HepG2 (cell line): ENCODE results near the gene C9. TPM values are rescaled to one million over a fixed set of nuclear protein-coding genes. Genes with fewer than 3 reads are reported as not detected.

Experiments
- ATAC-seq: fragments of 200-7000 bp; cut with Tn5 transposase; 3 replicates; pipeline ENCODE4 v1.9.1; 2020; ENCODE audit warnings: mild to moderate bottlenecking, moderate library complexity
- BruUV-seq: library from RNA; stranded (reverse); fragments of 400-500 nt; replicated peaks from 2 replicates; lab custom pipeline; 2021; lab: Mats Ljungman, UMichigan
- CTCF ChIA-PET: fragments of 300-600 bp; formaldehyde crosslinking; extraction: SDS; loops from one replicate; lab custom pipeline; 2021; ENCODE audit warnings: low total read pairs, inconsistent platforms, low intra/inter-chr PET ratio; lab: Yijun Ruan, JAX
- POLR2A ChIA-PET: fragments of 350-600 bp; sonication (Branson Sonifier 250); formaldehyde crosslinking; loops from one replicate; lab custom pipeline; 2020; ENCODE audit warnings: antibody characterized with exemption, inconsistent platforms; lab: Yijun Ruan, JAX
- DNase-seq: peaks from one replicate; pipeline ENCODE4 v3.0.0-alpha.2; 2015; ENCODE audit warnings: low spot score
- FAIRE-seq: peaks from 3 replicates; lab custom pipeline; 2011; peaks lifted over from hg19 to GRCh38; lab: Jason Lieb, UNC
- H2AFZ ChIP-seq: one replicate; pipeline ENCODE4 v1.6.1; 2011; ENCODE audit warnings: low read length, inconsistent platforms
- H3K27ac ChIP-seq: fragments of 300-600 bp; 3 replicates; pipeline ENCODE4 v1.8.0; 2011; ENCODE audit warnings: mixed run types, mild to moderate bottlenecking, mixed read lengths, low read length, inconsistent platforms; ENCODE audit not compliant: insufficient read depth; ENCODE audit errors: extremely low read length
- H3K27me3 ChIP-seq, 2 experiments: fragments of 200-600 bp in 1 of 2; 2 replicates in 1 of 2; 3 replicates in 1 of 2; pipeline versions ENCODE4 v1.6.0 to v1.8.0; 2011; ENCODE audit warnings: low read length in 2 of 2, mild to moderate bottlenecking in 2 of 2, moderate library complexity in 2 of 2, inconsistent platforms in 1 of 2; ENCODE audit not compliant: insufficient read depth in 2 of 2, control insufficient read depth in 1 of 2
- H3K36me3 ChIP-seq, 2 experiments: fragments of 200-600 bp in 1 of 2; replicated peaks in 1 of 2; 2 replicates in 1 of 2; 3 replicates in 1 of 2; pipeline versions ENCODE4 v1.5.1 to v1.8.0; 2011; ENCODE audit warnings: low read length in 2 of 2, inconsistent platforms in 1 of 2; ENCODE audit not compliant: insufficient read depth in 2 of 2, control insufficient read depth in 1 of 2
- H3K4me1 ChIP-seq: 2 replicates; pipeline ENCODE4 v1.5.1; 2012; ENCODE audit warnings: low read length, inconsistent platforms; ENCODE audit not compliant: insufficient read depth
- H3K4me2 ChIP-seq: 2 replicates; pipeline ENCODE4 v1.6.0; 2011; ENCODE audit warnings: low read depth, low read length, inconsistent platforms
- H3K4me3 ChIP-seq, 3 experiments: fragments of 200-600 bp in 1 of 3; sonication (generic), shearing (Covaris generic) in 1 of 3; replicated peaks in 1 of 3; 2 replicates each; pipeline ENCODE4 v1.5.1; 2011 to 2016; ENCODE audit warnings: low read length in 3 of 3, inconsistent platforms in 2 of 3, low read depth in 2 of 3, mild to moderate bottlenecking in 2 of 3, control low read depth in 1 of 3, mixed read lengths in 1 of 3; ENCODE audit not compliant: insufficient read depth in 1 of 3
- H3K79me2 ChIP-seq: one replicate; pipeline ENCODE4 v1.6.1; 2011; ENCODE audit warnings: low read length, inconsistent platforms; ENCODE audit not compliant: insufficient read depth
- H3K9ac ChIP-seq: 2 replicates; pipeline ENCODE4 v1.6.0; 2011; ENCODE audit warnings: mild to moderate bottlenecking, low read depth, low read length, inconsistent platforms; ENCODE audit not compliant: insufficient read depth
- H3K9me3 ChIP-seq: 2 replicates; pipeline ENCODE4 v1.5.1; 2012; ENCODE audit warnings: mild to moderate bottlenecking, low read length
- H4K20me1 ChIP-seq: 2 replicates; pipeline ENCODE4 v1.6.0; 2011; ENCODE audit warnings: inconsistent platforms, mild to moderate bottlenecking, low read length, moderate library complexity; ENCODE audit not compliant: insufficient read depth
- AKNA ChIP-seq: sonication (generic); formaldehyde crosslinking; IDR thresholded peaks from 2 replicates; pipeline ENCODE4 v1.4.0; 2020; ENCODE audit warnings: missing genetic modification reagents, borderline replicate concordance
- ARID5B ChIP-seq: IDR thresholded peaks from 2 replicates; pipeline ENCODE4 v1.4.0; 2020; ENCODE audit warnings: mild to moderate bottlenecking, missing genetic modification reagents
- NR0B2 ChIP-seq: sonication (generic); formaldehyde crosslinking; IDR thresholded peaks from 2 replicates; pipeline ENCODE4 v1.4.0; 2020; ENCODE audit warnings: mild to moderate bottlenecking, missing genetic modification reagents
- NR1H2 ChIP-seq: sonication (generic); formaldehyde crosslinking; IDR thresholded peaks from 2 replicates; pipeline ENCODE4 v1.8.1; 2022; ENCODE audit warnings: low read depth, missing genetic modification reagents, borderline replicate concordance
- POGZ ChIP-seq: sonication (generic); formaldehyde crosslinking; IDR thresholded peaks from 2 replicates; pipeline ENCODE4 v1.4.0; 2020; ENCODE audit warnings: mild to moderate bottlenecking, missing genetic modification reagents
- RXRA ChIP-seq: sonication (generic); formaldehyde crosslinking; IDR thresholded peaks from 2 replicates; pipeline ENCODE4 v1.5.1; 2020; ENCODE audit warnings: missing genetic modification reagents
- SAP130 ChIP-seq: IDR thresholded peaks from 2 replicates; pipeline ENCODE4 v1.6.1; 2016; ENCODE audit warnings: low read depth
- SOX13 ChIP-seq, 3 experiments: fragments of 450-650 bp in 1 of 3; sonication (generic) in 1 of 3; formaldehyde crosslinking in 1 of 3; IDR thresholded peaks in 2 of 3; conservative IDR thresholded peaks in 1 of 3; 2 replicates each; pipeline versions ENCODE4 v1.5.0 to v1.6.1; 2016 to 2020; ENCODE audit warnings: antibody characterized with exemption in 1 of 3, mild to moderate bottlenecking in 1 of 3, missing compliant biosample characterization in 1 of 3, missing genetic modification reagents in 1 of 3, moderate library complexity in 1 of 3
- SOX5 ChIP-seq: IDR thresholded peaks from 2 replicates; pipeline ENCODE4 v1.6.1; 2016; ENCODE audit warnings: borderline replicate concordance
- THAP11 ChIP-seq: IDR thresholded peaks from 2 replicates; pipeline ENCODE4 v1.6.1; 2016; ENCODE audit warnings: missing biosample characterization, missing genetic modification reagents
- ZMYM4 ChIP-seq: sonication (generic); formaldehyde crosslinking; IDR thresholded peaks from 2 replicates; pipeline ENCODE4 v1.8.1; 2023; ENCODE audit warnings: mild to moderate bottlenecking, missing genetic modification reagents
- ZNF670 ChIP-seq: sonication (generic); formaldehyde crosslinking; IDR thresholded peaks from 2 replicates; pipeline ENCODE4 v1.8.0; 2022; ENCODE audit warnings: mild to moderate bottlenecking, missing genetic modification reagents, borderline replicate concordance
- ZNF790 ChIP-seq: sonication (generic); formaldehyde crosslinking; IDR thresholded peaks from 2 replicates; pipeline ENCODE4 v1.8.0; 2022; ENCODE audit warnings: missing genetic modification reagents, mild to moderate bottlenecking, borderline replicate concordance
- WGBS: methylation state at CpG from one replicate; pipeline ENCODE4 v1.1.6; 2017; ENCODE audit warnings: low lambda C conversion rate; 5-methylcytosine and 5-hydroxymethylcytosine counted together
- in situ Hi-C: cut with HindIII; loops from 2 replicates; pipeline ENCODE4 v1.10.0; 2017; ENCODE audit warnings: low pct_unique_long_range_greater_than_20kb; ENCODE audit not compliant: extremely low pct_ligation_motif_present
- intact Hi-C: fragments of 100-400 bp; cut with micrococcal nuclease; formaldehyde crosslinking; loops from one replicate; pipeline ENCODE4 v1.10.0; 2022; ENCODE audit not compliant: unreplicated experiment
- polyA plus RNA-seq, 8 experiments: library from polyadenylated mRNA; depleted of rRNA in 3 of 8; stranded (reverse) in 7 of 8; unstranded in 1 of 8; fragments of >200 nt; fragmentation: Illumina TruSeq in 4 of 8; extraction: Trizol in 4 of 8; gene quantifications; 2 replicates each; pipeline versions ENCODE4 v1.2.1 to v1.2.3, GENCODE V29; 2011 to 2016; ENCODE audit warnings: low read depth in 4 of 8, missing spikeins in 1 of 8, mixed read lengths in 1 of 8; ENCODE audit not compliant: insufficient read depth in 1 of 8
- total RNA-seq, 5 experiments: library from RNA; depleted of rRNA; stranded (reverse); fragments of >200 nt; fragmentation: Illumina TruSeq; extraction: Trizol; gene quantifications; 2 replicates each; pipeline ENCODE4 v1.2.3, GENCODE V29; 2016; ENCODE audit warnings: low read depth in 1 of 5

Gene C9
- total and polyA plus RNA-seq, 2 of the 13 experiments (the other 11 are each of a cell fraction or from before 2014, with no cell fraction given): not detected

- peak overlapping the region; percentile 53 for H3K4me2 ChIP-seq
- H3K4me1 ChIP-seq: peaks cover 65% of the 10 kb centered on the region
- FAIRE-seq (peak; percentile 72), ATAC-seq (peak; percentile 97), DNase-seq (peak; percentile 71)
- H2AFZ ChIP-seq: no peak overlapping the region
- CTCF ChIA-PET: no interaction called here
- H3K9ac ChIP-seq: no peak overlapping the region
- no peaks in the 10 kb centered on the region for H3K27me3 ChIP-seq
- H3K9me3 ChIP-seq: no peaks in the 10 kb centered on the region
- no peaks in the 10 kb centered on the region for H4K20me1 ChIP-seq
- no TSS peak for BruUV-seq
- intact Hi-C loops (loop anchor here (1.0 kb wide), 1 partner anchor 11 kb away; the partner anchor contains the start of gene DAB2), in situ Hi-C loops (no loop called here)
- H3K27ac ChIP-seq: peak overlapping the region; percentile 45
- peaks cover 0 to 2% of the 10 kb centered on the region in 2 experiments; a peak in 1 of 5 replicates for H3K36me3 ChIP-seq
- 32% methylated on average over 5 of the region's 5 CpGs for WGBS
- H3K79me2 ChIP-seq: peaks cover 8% of the 10 kb centered on the region
- peak overlapping the region in 1 of 3 experiments; percentile 20; a peak in 1 of 6 replicates for H3K4me3 ChIP-seq
- POLR2A ChIA-PET: interaction anchor here (1.0 to 3.0 kb wide), 3 partner anchors 11 to 15 kb away, joined by 4 to 22 read pairs (median 10); partner anchors contain the start of gene DAB2
- TF ChIP-seq ZNF670 (CRISPR knock-in tag): no peak
- no peak for TF ChIP-seq RXRA (CRISPR knock-in tag)
- TF ChIP-seq ZNF790 (CRISPR knock-in tag): no peak
- no peak for TF ChIP-seq NR1H2
- 0 out of 2 replicates have a peak, but pooled peaks have one; percentile 22 for TF ChIP-seq POGZ (CRISPR knock-in tag)
- no peak for TF ChIP-seq SAP130 (CRISPR knock-in tag)
- TF ChIP-seq THAP11 (CRISPR knock-in tag): no peak
- peak; percentile 67; the same call in 1 of the 2 replicates for TF ChIP-seq ARID5B (CRISPR knock-in tag)
- TF ChIP-seq NR0B2 (CRISPR knock-in tag): no peak
- peak; percentile 62; the same call in 1 of the 2 replicates for TF ChIP-seq SOX13 (IDR thresholded peaks at IDR 0.05)
- TF ChIP-seq SOX13 (CRISPR knock-in tag; conservative IDR thresholded peaks at IDR 0.05 in 1 of 2, IDR thresholded peaks at IDR 0.05 in 1 of 2): peak in 1 of 2 experiments; percentile 84; a peak in 2 of 4 replicates
- no peak for TF ChIP-seq AKNA (CRISPR knock-in tag)
- peak; percentile 53; the same call in 1 of the 2 replicates for TF ChIP-seq SOX5
- TF ChIP-seq ZMYM4 (CRISPR knock-in tag): 0 out of 2 replicates have a peak, but pooled peaks have one; percentile 16
Measured at GRCh38 chr5:39412721-39413394, 48.6 kb upstream of the C9 start.
